IMR-90 (cell line): ENCODE data around the gene ADAP1. TPM values are rescaled to one million over a fixed set of nuclear protein-coding genes. Genes with fewer than 3 reads are reported as not detected.

Experiments used
- ATAC-seq: fragments of 200-7000 bp; cut with Tn5 transposase; 2 replicates; pipeline ENCODE4 v1.9.1; 2020; ENCODE audit warnings: low read depth, mild to moderate bottlenecking, moderate library complexity
- BruUV-seq: library from RNA; stranded (reverse); fragments of 400-500 nt; replicated peaks from 2 replicates; lab custom pipeline; 2021; lab: Mats Ljungman, UMichigan
- CTCF ChIA-PET: fragments of 300-600 bp; formaldehyde crosslinking; extraction: SDS; loops from one replicate; lab custom pipeline; 2021; ENCODE audit warnings: antibody characterized with exemption; lab: Yijun Ruan, JAX
- POLR2A ChIA-PET: fragments of 300-600 bp; sonication (Branson Sonifier 250); formaldehyde crosslinking; loops from one replicate; lab custom pipeline; 2022; ENCODE audit warnings: antibody characterized with exemption; ENCODE audit not compliant: unreplicated experiment; lab: Charles Lee
- DNase-seq: peaks from one replicate; pipeline ENCODE4 v3.0.0; 2013
- H2AFZ ChIP-seq: replicated peaks from 2 replicates; pipeline ENCODE3; 2013; ENCODE audit warnings: low read length, mild to moderate bottlenecking; ENCODE audit not compliant: poor library complexity
- H2AK5ac ChIP-seq: 2 replicates; pipeline ENCODE4 v1.6.1; 2013; ENCODE audit warnings: low read depth, low read length, inconsistent platforms
- H2AK9ac ChIP-seq: replicated peaks from 2 replicates; pipeline ENCODE3; 2013; ENCODE audit warnings: mild to moderate bottlenecking, low read depth, low read length, moderate library complexity; ENCODE audit not compliant: poor library complexity
- H2BK120ac ChIP-seq: 2 replicates; pipeline ENCODE4 v1.6.1; 2013; ENCODE audit warnings: low read depth, low read length, inconsistent platforms
- H2BK15ac ChIP-seq: 3 replicates; pipeline ENCODE4 v1.6.1; 2013; ENCODE audit warnings: low read depth, low read length, inconsistent platforms
- H2BK20ac ChIP-seq: 2 replicates; pipeline ENCODE4 v1.6.1; 2013; ENCODE audit warnings: low read depth, mild to moderate bottlenecking, inconsistent platforms, low read length, moderate library complexity
- H2BK5ac ChIP-seq: 2 replicates; pipeline ENCODE4 v1.6.1; 2013; ENCODE audit warnings: mild to moderate bottlenecking, low read depth, low read length, inconsistent platforms; ENCODE audit not compliant: poor library complexity, severe bottlenecking
- H3K14ac ChIP-seq: replicated peaks from 2 replicates; pipeline ENCODE4 v1.6.1; 2013; ENCODE audit warnings: low read depth, low read length, inconsistent platforms
- H3K18ac ChIP-seq: 2 replicates; pipeline ENCODE4 v1.6.1; 2013; ENCODE audit warnings: low read depth, low read length, control low read depth
- H3K23ac ChIP-seq: 2 replicates; pipeline ENCODE4 v1.6.1; 2013; ENCODE audit warnings: low read depth, low read length, inconsistent platforms
- H3K27ac ChIP-seq: 2 replicates; pipeline ENCODE4 v1.5.1; 2013; ENCODE audit warnings: mild to moderate bottlenecking, control low read depth, low read length; ENCODE audit not compliant: insufficient read depth
- H3K27me3 ChIP-seq: 2 replicates; pipeline ENCODE4 v1.6.1; 2013; ENCODE audit warnings: low read length; ENCODE audit not compliant: control insufficient read depth, insufficient read depth
- H3K36me3 ChIP-seq: 2 replicates; pipeline ENCODE4 v1.6.1; 2013; ENCODE audit warnings: low read length, mixed read lengths; ENCODE audit not compliant: control insufficient read depth, insufficient read depth
- H3K4ac ChIP-seq: 2 replicates; pipeline ENCODE4 v1.6.1; 2013; ENCODE audit warnings: low read depth, low read length, inconsistent platforms
- H3K4me1 ChIP-seq: 2 replicates; pipeline ENCODE4 v1.6.1; 2013; ENCODE audit warnings: low read length, mixed read lengths; ENCODE audit not compliant: control insufficient read depth, insufficient read depth
- H3K4me2 ChIP-seq: 2 replicates; pipeline ENCODE4 v1.6.1; 2013; ENCODE audit warnings: low read depth, mild to moderate bottlenecking, control low read depth, low read length, moderate library complexity
- H3K4me3 ChIP-seq: 2 replicates; pipeline ENCODE4 v1.5.1; 2013; ENCODE audit warnings: low read depth, mild to moderate bottlenecking, control low read depth, low read length, moderate library complexity; ENCODE audit not compliant: insufficient read depth
- H3K56ac ChIP-seq: 2 replicates; pipeline ENCODE4 v1.6.1; 2013; ENCODE audit warnings: low read length, inconsistent platforms; ENCODE audit not compliant: insufficient read depth; ENCODE audit errors: extremely low read depth
- H3K79me1 ChIP-seq, 2 experiments: 2 replicates each; pipeline ENCODE4 v1.6.1; 2013; ENCODE audit warnings: low read length in 2 of 2, inconsistent platforms in 1 of 2, low read depth in 1 of 2
- H3K9ac ChIP-seq: 2 replicates; pipeline ENCODE4 v1.6.1; 2013; ENCODE audit warnings: low read depth, low read length, control low read depth
- H3K9me1 ChIP-seq: 2 replicates; pipeline ENCODE4 v1.6.1; 2013; ENCODE audit warnings: low read length, inconsistent platforms; ENCODE audit not compliant: insufficient read depth
- H3K9me3 ChIP-seq: 2 replicates; pipeline ENCODE4 v1.6.1; 2013; ENCODE audit warnings: low read length; ENCODE audit not compliant: control insufficient read depth, insufficient read depth
- H4K20me1 ChIP-seq: 2 replicates; pipeline ENCODE4 v1.6.1; 2013; ENCODE audit warnings: low read length, inconsistent platforms; ENCODE audit not compliant: insufficient read depth
- H4K5ac ChIP-seq: 2 replicates; pipeline ENCODE4 v1.6.1; 2013; ENCODE audit warnings: mild to moderate bottlenecking, low read depth, low read length, control low read depth
- H4K8ac ChIP-seq, 2 experiments: 2 replicates each; pipeline ENCODE4 v1.6.1; 2013; ENCODE audit warnings: low read depth in 2 of 2, low read length in 2 of 2, control low read depth in 1 of 2, inconsistent platforms in 1 of 2
- H4K91ac ChIP-seq: 2 replicates; pipeline ENCODE4 v1.6.1; 2013; ENCODE audit warnings: low read depth, low read length, inconsistent platforms; ENCODE audit not compliant: insufficient read depth
- BHLHE40 ChIP-seq: fragments of 150-350 bp; IDR thresholded peaks from 2 replicates; pipeline ENCODE4 v1.6.1; 2016; ENCODE audit warnings: mild to moderate bottlenecking, low read depth, low read length
- CHD1 ChIP-seq: IDR thresholded peaks from 2 replicates; pipeline ENCODE4 v1.6.1; 2012; ENCODE audit warnings: low read depth, low read length, improper control_type of control experiment
- FOS ChIP-seq: fragments of 150-350 bp; IDR thresholded peaks from 2 replicates; pipeline ENCODE4 v1.6.1; 2016; ENCODE audit warnings: low read depth, low read length
- MAFK ChIP-seq: IDR thresholded peaks from 2 replicates; pipeline ENCODE4 v1.6.1; 2012; ENCODE audit warnings: low read depth, low read length, improper control_type of control experiment
- MXI1 ChIP-seq: IDR thresholded peaks from 2 replicates; pipeline ENCODE4 v1.6.1; 2012; ENCODE audit warnings: low read depth, mild to moderate bottlenecking, low read length, moderate library complexity, borderline replicate concordance
- NFE2L2 ChIP-seq: fragments of 150-350 bp; IDR thresholded peaks from 2 replicates; pipeline ENCODE4 v1.6.1; 2016; ENCODE audit warnings: low read depth, mild to moderate bottlenecking, low read length
- POLR2A ChIP-seq: IDR thresholded peaks from 2 replicates; pipeline ENCODE4 v1.6.1; 2012; ENCODE audit warnings: mild to moderate bottlenecking, low read depth, low read length
- RAD21 ChIP-seq: IDR thresholded peaks from 2 replicates; pipeline ENCODE4 v1.6.1; 2012; ENCODE audit warnings: low read length, improper control_type of control experiment
- RCOR1 ChIP-seq: IDR thresholded peaks from 2 replicates; pipeline ENCODE4 v1.6.1; 2012; ENCODE audit warnings: mild to moderate bottlenecking, low read length, improper control_type of control experiment; ENCODE audit not compliant: insufficient replicate concordance
- RFX5 ChIP-seq: IDR thresholded peaks from 2 replicates; pipeline ENCODE4 v1.8.0; 2012; ENCODE audit warnings: low read depth, mild to moderate bottlenecking, low read length, moderate library complexity
- WGBS, 2 experiments: methylation state at CpG; one replicate each; pipeline versions ENCODE4 v1.1.5 to v1.1.7; 2013; ENCODE audit warnings: missing lambda C conversion rate in 2 of 2; ENCODE audit not compliant: insufficient read length in 1 of 2; ENCODE audit errors: extremely low coverage in 2 of 2; 5-methylcytosine and 5-hydroxymethylcytosine counted together
- dilution Hi-C: fragments of 300-500 bp; cut with HindIII; formaldehyde crosslinking; loops from one replicate; pipeline ENCODE4 v1.14.3; 2018; ENCODE audit warnings: low sequenced_read_pairs; ENCODE audit not compliant: unreplicated experiment
- in situ Hi-C: fragments of 300-500 bp; cut with MboI; formaldehyde crosslinking; loops from 3 replicates; pipeline ENCODE4 v1.14.3; 2019; ENCODE audit warnings: low sequenced_read_pairs, inconsistent platforms, mixed read lengths
- intact Hi-C: fragments of 100-400 bp; cut with micrococcal nuclease; formaldehyde crosslinking; loops from 2 replicates; pipeline ENCODE4 v1.10.0; 2022
- polyA plus RNA-seq, 3 experiments: library from polyadenylated mRNA; depleted of rRNA; stranded (reverse); fragments of >200 nt; gene quantifications; 2 replicates each; pipeline ENCODE4 v1.2.3, GENCODE V29; 2012; ENCODE audit warnings: low replicate concordance in 1 of 3
- total RNA-seq: library from RNA; depleted of rRNA; stranded (reverse); fragments of >200 nt; gene quantifications from 2 replicates; pipeline ENCODE4 v1.2.3, GENCODE V29; 2012
- TF ChIP-seq, protein P1 (sequence below): conservative IDR thresholded peaks from 2 replicates; pipeline ENCODE4 v1.5.1; 2012; ENCODE audit warnings: mild to moderate bottlenecking, low read depth, low read length, improper control_type of control experiment
- TF ChIP-seq, protein P2 (sequence below): fragments of 150-350 bp; IDR thresholded peaks from 2 replicates; pipeline ENCODE4 v1.6.1; 2016; ENCODE audit warnings: low read depth, mild to moderate bottlenecking, low read length, moderate library complexity, borderline replicate concordance

The ADAP1 gene
- total and polyA plus RNA-seq, 2 of the 4 experiments (the other 2 are of a cell fraction), result 1.4 to 2.0 TPM

DNA sequence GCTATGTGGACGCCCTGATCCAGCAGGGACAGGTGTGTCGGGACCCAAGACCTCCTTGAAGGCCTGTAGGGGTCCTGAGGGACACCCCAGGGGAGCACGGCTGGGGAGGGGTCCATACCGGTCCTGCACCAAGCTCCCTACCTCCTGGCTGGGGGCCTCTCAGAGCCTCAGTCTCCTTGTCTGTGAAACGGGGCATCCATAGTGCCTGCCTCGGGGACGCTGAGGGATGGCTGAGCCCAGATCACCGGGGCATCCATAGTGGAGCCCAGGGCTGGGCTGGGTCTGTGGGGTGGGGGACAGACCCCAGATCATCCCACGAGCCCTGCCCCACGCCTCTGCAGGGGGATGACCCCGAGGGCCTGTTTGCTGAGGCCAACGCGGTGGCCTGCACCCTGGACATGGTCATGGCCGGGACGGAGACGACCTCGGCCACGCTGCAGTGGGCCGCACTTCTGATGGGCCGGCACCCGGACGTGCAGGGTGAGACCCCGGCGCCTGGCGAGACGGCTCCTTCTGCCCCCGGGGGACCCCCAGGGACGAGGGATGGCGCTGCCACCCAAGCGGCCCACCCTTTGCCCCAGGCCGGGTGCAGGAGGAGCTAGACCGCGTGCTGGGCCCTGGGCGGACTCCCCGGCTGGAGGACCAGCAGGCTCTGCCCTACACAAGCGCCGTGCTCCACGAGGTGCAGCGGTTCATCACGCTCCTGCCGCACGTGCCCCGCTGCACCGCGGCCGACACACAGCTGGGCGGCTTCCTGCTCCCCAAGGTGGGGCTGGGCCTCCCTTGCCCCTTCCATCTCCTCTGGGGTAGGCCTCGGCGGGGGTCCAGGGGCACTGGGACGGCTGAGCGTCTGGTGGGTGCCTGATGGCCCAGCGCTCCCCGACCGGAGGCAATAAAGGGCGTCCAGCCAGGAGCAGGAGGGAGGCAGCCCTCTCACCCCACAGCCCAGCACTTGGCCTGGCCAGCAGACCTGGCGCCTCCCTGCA is 32.6 kb upstream of the ADAP1 start (continued):
- TF ChIP-seq MAFK (no peak), POLR2A (no peak)

DNA sequence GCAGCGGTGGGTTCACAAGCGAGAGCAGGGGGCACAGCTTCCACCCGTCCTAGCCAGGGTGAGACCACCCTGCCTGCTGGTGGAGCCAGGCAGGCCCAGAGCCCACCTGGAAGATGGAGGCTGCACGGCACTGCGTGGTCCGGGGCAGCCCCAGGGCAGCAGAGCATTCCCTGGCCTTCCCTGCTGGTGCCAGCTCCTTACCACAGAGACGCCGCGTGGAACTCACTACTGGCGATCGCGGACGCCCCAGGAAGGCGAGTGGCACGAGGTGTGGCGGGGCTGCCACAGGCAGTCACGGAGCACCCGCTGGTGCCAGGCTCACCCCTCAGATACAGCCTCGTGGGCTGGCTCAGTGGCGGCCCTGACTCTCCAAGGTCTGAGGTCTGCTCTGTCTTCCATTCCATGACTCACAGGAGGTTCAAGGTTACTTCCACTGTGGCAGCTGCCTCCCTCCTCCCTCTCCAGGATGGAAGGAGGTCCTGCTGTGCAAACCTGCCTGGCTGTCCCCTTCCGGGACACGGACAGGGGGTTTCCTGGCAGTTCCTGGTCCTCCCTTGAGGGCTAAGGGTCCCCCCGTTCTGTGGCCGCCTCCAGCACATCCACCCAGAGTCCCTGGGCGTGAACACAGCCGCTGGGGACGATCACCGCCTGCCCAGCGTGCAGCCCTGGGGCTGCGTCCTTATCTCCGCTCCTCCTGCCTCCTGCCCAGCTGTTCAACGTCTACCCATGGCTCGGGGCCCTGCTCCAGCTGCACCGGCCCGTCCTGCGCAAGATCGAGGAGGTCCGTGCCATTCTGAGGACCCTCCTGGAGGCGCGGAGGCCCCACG is 31.6 kb upstream of the ADAP1 start:
- intact Hi-C loops (no loop called here), dilution Hi-C loops (no loop called here), in situ Hi-C loops (no loop called here)
- POLR2A ChIA-PET, result no interaction called here
- no peak overlapping the region for H3K56ac ChIP-seq
- no peaks in the 10 kb centered on the region for H3K79me1 ChIP-seq
- WGBS, 2 experiments, result 47% methylated on average over 8 of the region's 41 CpGs; no CpG with 5 or more reads in 1 of the 2 experiments
- no peaks in the 10 kb centered on the region for H3K9me1 ChIP-seq
- H4K5ac ChIP-seq, result no peak overlapping the region
- H4K20me1 ChIP-seq, result no peaks in the 10 kb centered on the region
- H4K8ac ChIP-seq, result no peak overlapping the region
- peak overlapping the region; percentile 86 for H2AFZ ChIP-seq
- no peak overlapping the region for H2BK120ac ChIP-seq
- H3K14ac ChIP-seq, result no peak overlapping the region
- H2AK5ac ChIP-seq, result 0 out of 2 replicates have a peak overlapping the region, but pooled peaks have one; percentile 14
- H3K27me3 ChIP-seq, result no peaks in the 10 kb centered on the region; the same call in 1 of the 2 replicates
- H3K18ac ChIP-seq, result no peak overlapping the region
- no peaks in the 10 kb centered on the region for H3K36me3 ChIP-seq
- no peaks in the 10 kb centered on the region; the same call in 1 of the 2 replicates for H3K4me1 ChIP-seq
- no peak overlapping the region for H3K23ac ChIP-seq
- H3K4me2 ChIP-seq, result no peak overlapping the region
- no peak overlapping the region for H3K27ac ChIP-seq
- H3K9ac ChIP-seq, result no peak overlapping the region
- DNase-seq (peak; percentile 49), ATAC-seq (peak; percentile 72)
- no peak overlapping the region for H3K4me3 ChIP-seq
- no peak overlapping the region for H2BK20ac ChIP-seq
- no peak overlapping the region for H2BK15ac ChIP-seq
- no peak overlapping the region for H2BK5ac ChIP-seq
- peak overlapping the region; percentile 24 for H2AK9ac ChIP-seq
- BruUV-seq, result no TSS peak
- H4K91ac ChIP-seq, result no peak overlapping the region
- H3K4ac ChIP-seq, result no peak overlapping the region
- CTCF ChIA-PET, result no interaction called here
- H3K9me3 ChIP-seq, result no peaks in the 10 kb centered on the region
- TF ChIP-seq, protein P1, sequence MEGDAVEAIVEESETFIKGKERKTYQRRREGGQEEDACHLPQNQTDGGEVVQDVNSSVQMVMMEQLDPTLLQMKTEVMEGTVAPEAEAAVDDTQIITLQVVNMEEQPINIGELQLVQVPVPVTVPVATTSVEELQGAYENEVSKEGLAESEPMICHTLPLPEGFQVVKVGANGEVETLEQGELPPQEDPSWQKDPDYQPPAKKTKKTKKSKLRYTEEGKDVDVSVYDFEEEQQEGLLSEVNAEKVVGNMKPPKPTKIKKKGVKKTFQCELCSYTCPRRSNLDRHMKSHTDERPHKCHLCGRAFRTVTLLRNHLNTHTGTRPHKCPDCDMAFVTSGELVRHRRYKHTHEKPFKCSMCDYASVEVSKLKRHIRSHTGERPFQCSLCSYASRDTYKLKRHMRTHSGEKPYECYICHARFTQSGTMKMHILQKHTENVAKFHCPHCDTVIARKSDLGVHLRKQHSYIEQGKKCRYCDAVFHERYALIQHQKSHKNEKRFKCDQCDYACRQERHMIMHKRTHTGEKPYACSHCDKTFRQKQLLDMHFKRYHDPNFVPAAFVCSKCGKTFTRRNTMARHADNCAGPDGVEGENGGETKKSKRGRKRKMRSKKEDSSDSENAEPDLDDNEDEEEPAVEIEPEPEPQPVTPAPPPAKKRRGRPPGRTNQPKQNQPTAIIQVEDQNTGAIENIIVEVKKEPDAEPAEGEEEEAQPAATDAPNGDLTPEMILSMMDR, result no peak
- TF ChIP-seq FOS (no peak), NFE2L2 (no peak), RFX5 (no peak), RCOR1 (no peak), RAD21 (no peak), BHLHE40 (no peak), CHD1 (no peak), MXI1 (no peak)
- TF ChIP-seq, protein P2, sequence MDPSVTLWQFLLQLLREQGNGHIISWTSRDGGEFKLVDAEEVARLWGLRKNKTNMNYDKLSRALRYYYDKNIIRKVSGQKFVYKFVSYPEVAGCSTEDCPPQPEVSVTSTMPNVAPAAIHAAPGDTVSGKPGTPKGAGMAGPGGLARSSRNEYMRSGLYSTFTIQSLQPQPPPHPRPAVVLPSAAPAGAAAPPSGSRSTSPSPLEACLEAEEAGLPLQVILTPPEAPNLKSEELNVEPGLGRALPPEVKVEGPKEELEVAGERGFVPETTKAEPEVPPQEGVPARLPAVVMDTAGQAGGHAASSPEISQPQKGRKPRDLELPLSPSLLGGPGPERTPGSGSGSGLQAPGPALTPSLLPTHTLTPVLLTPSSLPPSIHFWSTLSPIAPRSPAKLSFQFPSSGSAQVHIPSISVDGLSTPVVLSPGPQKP, result no peak
